H1 (cell line): ENCODE results near the gene MRTFB. TPM values are rescaled to one million over a fixed set of nuclear protein-coding genes. Genes with fewer than 3 reads are reported as not detected.

Experiments
- CTCF ChIA-PET: fragments of 300-600 bp; sonication (Branson Sonifier 250); formaldehyde crosslinking; loops from one replicate; lab custom pipeline; 2021; ENCODE audit not compliant: partially characterized antibody; lab: Charles Lee
- POLR2A ChIA-PET: fragments of 300-600 bp; sonication (Branson Sonifier 250); formaldehyde crosslinking; loops from one replicate; lab custom pipeline; 2021; ENCODE audit warnings: inconsistent platforms; ENCODE audit not compliant: partially characterized antibody; lab: Charles Lee
- DNase-seq, 2 experiments: peaks; one replicate each; pipeline versions ENCODE4 v3.0.0 to v3.0.0-alpha.2; 2010 to 2022; ENCODE audit warnings: low spot score in 2 of 2, low read depth in 1 of 2, mixed read lengths in 1 of 2
- FAIRE-seq: peaks from 2 replicates; lab custom pipeline; 2011; peaks lifted over from hg19 to GRCh38; lab: Jason Lieb, UNC
- H2AFZ ChIP-seq: 2 replicates; pipeline ENCODE4 v1.8.1; 2012; ENCODE audit warnings: low read length, inconsistent platforms
- H2AK5ac ChIP-seq: 2 replicates; pipeline ENCODE4 v1.6.1; 2013; ENCODE audit warnings: low read depth, low read length
- H2BK120ac ChIP-seq: replicated peaks from 2 replicates; pipeline ENCODE3; 2013; ENCODE audit warnings: low read depth, low read length, inconsistent platforms
- H2BK12ac ChIP-seq: 2 replicates; pipeline ENCODE4 v1.6.1; 2013; ENCODE audit warnings: low read depth, low read length
- H2BK15ac ChIP-seq: 2 replicates; pipeline ENCODE4 v1.6.1; 2013; ENCODE audit warnings: low read length
- H2BK20ac ChIP-seq: 2 replicates; pipeline ENCODE4 v1.6.1; 2013; ENCODE audit warnings: low read length
- H2BK5ac ChIP-seq: 2 replicates; pipeline ENCODE4 v1.6.1; 2013; ENCODE audit warnings: low read depth, low read length
- H3K14ac ChIP-seq: 2 replicates; pipeline ENCODE4 v1.6.1; 2013; ENCODE audit warnings: inconsistent platforms; ENCODE audit not compliant: insufficient read length
- H3K18ac ChIP-seq: 2 replicates; pipeline ENCODE4 v1.6.1; 2013; ENCODE audit warnings: low read length; ENCODE audit errors: extremely low read depth
- H3K23ac ChIP-seq: 2 replicates; pipeline ENCODE4 v1.6.1; 2013; ENCODE audit warnings: inconsistent platforms; ENCODE audit not compliant: insufficient read length
- H3K23me2 ChIP-seq: 2 replicates; pipeline ENCODE4 v1.6.1; 2013; ENCODE audit warnings: low read depth, low read length
- H3K27ac ChIP-seq: 2 replicates; pipeline ENCODE4 v1.6.1; 2011; ENCODE audit warnings: low read depth, low read length, inconsistent platforms
- H3K27me3 ChIP-seq, 4 experiments: replicated peaks in 1 of 4; 1 replicate in 1 of 4; 2 replicates in 3 of 4; pipeline versions ENCODE4 v1.6.1 to v1.8.1; 2011 to 2013; ENCODE audit warnings: low read length in 3 of 4, mild to moderate bottlenecking in 3 of 4, inconsistent platforms in 2 of 4, mixed read lengths in 2 of 4, moderate library complexity in 1 of 4; ENCODE audit not compliant: control insufficient read depth in 3 of 4, insufficient read depth in 3 of 4; ENCODE audit errors: extremely low read depth in 1 of 4
- H3K36me3 ChIP-seq, 4 experiments: 2 replicates each; pipeline versions ENCODE4 v1.6.1 to v1.8.1; 2011 to 2013; ENCODE audit warnings: mild to moderate bottlenecking in 4 of 4, low read length in 3 of 4, moderate library complexity in 2 of 4, control low read depth in 1 of 4, inconsistent platforms in 1 of 4; ENCODE audit not compliant: insufficient read depth in 4 of 4, control insufficient read depth in 2 of 4
- H3K4ac ChIP-seq: replicated peaks from 2 replicates; pipeline ENCODE3; 2013; ENCODE audit warnings: low read length, low read depth, mixed read lengths, inconsistent platforms; ENCODE audit not compliant: insufficient read length
- H3K4me1 ChIP-seq, 4 experiments: replicated peaks in 1 of 4; 1 replicate in 1 of 4; 2 replicates in 3 of 4; pipeline versions ENCODE4 v1.6.1 to v1.8.1; 2011 to 2013; ENCODE audit warnings: low read length in 3 of 4, inconsistent platforms in 2 of 4, mixed read lengths in 1 of 4; ENCODE audit not compliant: insufficient read depth in 4 of 4, control insufficient read depth in 3 of 4
- H3K4me2 ChIP-seq, 2 experiments: 2 replicates each; pipeline versions ENCODE4 v1.6.1 to v1.8.1; 2011 to 2013; ENCODE audit warnings: low read depth in 2 of 2, low read length in 2 of 2, control low read depth in 1 of 2, inconsistent platforms in 1 of 2, mild to moderate bottlenecking in 1 of 2; ENCODE audit not compliant: insufficient read depth in 1 of 2
- H3K4me3 ChIP-seq, 4 experiments: fragments of 200-600, 300-600 bp in 1 of 4; sonication (generic), shearing (Covaris generic), sonication (Bioruptor Twin) in 1 of 4; 2 replicates each; pipeline versions ENCODE4 v1.5.1 to v1.8.1; 2011 to 2016; ENCODE audit warnings: low read length in 4 of 4, low read depth in 3 of 4, control low read depth in 2 of 4, inconsistent platforms in 2 of 4, mild to moderate bottlenecking in 2 of 4, mixed read lengths in 1 of 4, moderate library complexity in 1 of 4; ENCODE audit not compliant: insufficient read depth in 2 of 4; ENCODE audit errors: extremely low read depth in 1 of 4
- H3K56ac ChIP-seq: replicated peaks from 2 replicates; pipeline ENCODE3; 2013; ENCODE audit warnings: low read depth, mild to moderate bottlenecking, mixed read lengths, low read length, inconsistent platforms; ENCODE audit not compliant: insufficient read length
- H3K79me1 ChIP-seq: 2 replicates; pipeline ENCODE4 v1.6.1; 2013; ENCODE audit warnings: low read depth, low read length, control low read depth
- H3K79me2 ChIP-seq, 2 experiments: 2 replicates each; pipeline versions ENCODE4 v1.6.1 to v1.8.1; 2012 to 2013; ENCODE audit warnings: low read length in 2 of 2, mild to moderate bottlenecking in 2 of 2, inconsistent platforms in 1 of 2; ENCODE audit not compliant: insufficient read depth in 2 of 2, control insufficient read depth in 1 of 2
- H3K9ac ChIP-seq, 4 experiments: replicated peaks in 1 of 4; 1 replicate in 1 of 4; 2 replicates in 3 of 4; pipeline versions ENCODE4 v1.6.1 to v1.8.1; 2011 to 2013; ENCODE audit warnings: low read depth in 3 of 4, low read length in 3 of 4, control low read depth in 2 of 4, mild to moderate bottlenecking in 2 of 4, moderate library complexity in 2 of 4, inconsistent platforms in 1 of 4; ENCODE audit errors: extremely low read depth in 1 of 4
- H3K9me3 ChIP-seq, 2 experiments: 2 replicates each; pipeline versions ENCODE4 v1.6.1 to v1.8.1; 2012 to 2013; ENCODE audit warnings: mild to moderate bottlenecking in 2 of 2, moderate library complexity in 2 of 2, control low read depth in 1 of 2, inconsistent platforms in 1 of 2, low read depth in 1 of 2, low read length in 1 of 2, mixed read lengths in 1 of 2; ENCODE audit not compliant: insufficient read depth in 2 of 2
- H4K20me1 ChIP-seq, 2 experiments: replicated peaks in 1 of 2; 2 replicates each; pipeline versions ENCODE3 to v1.8.1; 2011 to 2013; ENCODE audit warnings: inconsistent platforms in 2 of 2, low read length in 2 of 2, mild to moderate bottlenecking in 1 of 2; ENCODE audit not compliant: insufficient read depth in 2 of 2, control insufficient read depth in 1 of 2
- H4K5ac ChIP-seq: 2 replicates; pipeline ENCODE4 v1.6.1; 2013; ENCODE audit warnings: low read length, low read depth, mixed read lengths, inconsistent platforms; ENCODE audit not compliant: insufficient read length
- H4K8ac ChIP-seq: 2 replicates; pipeline ENCODE4 v1.8.0; 2013; ENCODE audit warnings: mild to moderate bottlenecking, moderate library complexity, low read length, inconsistent platforms; ENCODE audit not compliant: insufficient read depth; ENCODE audit errors: extremely low read depth
- H4K91ac ChIP-seq: replicated peaks from 2 replicates; pipeline ENCODE3; 2013; ENCODE audit warnings: low read length, mixed read lengths, inconsistent platforms; ENCODE audit not compliant: insufficient read length
- HDAC6 ChIP-seq: IDR thresholded peaks from one replicate; pipeline ENCODE4 v1.7.1; 2012; ENCODE audit warnings: low read depth, mild to moderate bottlenecking, inconsistent platforms, low read length, moderate library complexity
- MAFK ChIP-seq: IDR thresholded peaks from 2 replicates; pipeline ENCODE4 v1.6.1; 2012; ENCODE audit warnings: low read depth, mild to moderate bottlenecking, improper control_type of control experiment, low read length
- PHF8 ChIP-seq: fragments of 200-600 bp; sonication (generic); conservative IDR thresholded peaks from 2 replicates; pipeline ENCODE4 v1.7.1; 2012; ENCODE audit warnings: low read depth, mild to moderate bottlenecking, inconsistent platforms, low read length, moderate library complexity
- POU5F1 ChIP-seq: IDR thresholded peaks from 2 replicates; pipeline ENCODE4 v1.6.1; 2011; ENCODE audit warnings: low read depth, mild to moderate bottlenecking, low read length, moderate library complexity
- RBBP5 ChIP-seq: IDR thresholded peaks from 2 replicates; pipeline ENCODE4 v1.7.1; 2012; ENCODE audit warnings: low read depth, mild to moderate bottlenecking, inconsistent platforms, low read length, moderate library complexity, borderline replicate concordance
- RNF2 ChIP-seq: fragments of 200-900, 300-1000 bp; sonication (generic); IDR thresholded peaks from 2 replicates; pipeline ENCODE4 v1.7.1; 2016; ENCODE audit warnings: borderline replicate concordance, low read depth, mild to moderate bottlenecking, antibody characterized with exemption, low read length; ENCODE audit not compliant: poor library complexity, severe bottlenecking; ENCODE audit errors: missing control alignments
- SIN3A ChIP-seq, 2 experiments: IDR thresholded peaks in 1 of 2; conservative IDR thresholded peaks in 1 of 2; 2 replicates each; pipeline ENCODE4 v1.6.1; 2011 to 2012; ENCODE audit warnings: low read length in 2 of 2, improper control_type of control experiment in 1 of 2, low read depth in 1 of 2, mild to moderate bottlenecking in 1 of 2
- TEAD4 ChIP-seq: IDR thresholded peaks from 2 replicates; pipeline ENCODE4 v1.6.1; 2012; ENCODE audit warnings: low read depth, low read length, inconsistent platforms, mixed read lengths
- WGBS, 2 experiments: shearing (Covaris generic) in 1 of 2; methylation state at CpG; one replicate each; pipeline versions ENCODE4 v1.1.6 to v1.1.7; 2013 to 2015; ENCODE audit warnings: low lambda C conversion rate in 2 of 2, mixed read lengths in 2 of 2, inconsistent platforms in 1 of 2, low coverage in 1 of 2, missing lambda C conversion rate in 1 of 2; ENCODE audit not compliant: insufficient replicate concordance in 2 of 2, insufficient coverage in 1 of 2, insufficient read length in 1 of 2; ENCODE audit errors: extremely low coverage in 1 of 2, missing lambda C conversion rate in 1 of 2; 5-methylcytosine and 5-hydroxymethylcytosine counted together
- polyA plus RNA-seq, 7 experiments: library from polyadenylated mRNA; depleted of rRNA in 3 of 7; stranded (reverse) in 5 of 7; unstranded in 2 of 7; fragments of >200 nt in 5 of 7; fragments of 200-250 nt in 2 of 7; gene quantifications; 1 replicate in 5 of 7; 2 replicates in 1 of 7; 4 replicates in 1 of 7; pipeline versions ENCODE4 v1.2.1 to v1.2.3, GENCODE V29; 2011 to 2013; ENCODE audit warnings: missing spikeins in 2 of 7, mixed read lengths in 2 of 7
- total RNA-seq: library from RNA; stranded (reverse); fragmentation: NEBNext Ultra II Directional; extraction: Animal tissue kit (Norgen Biotek cat#: 25700); gene quantifications from 2 replicates; pipeline ENCODE4 v1.2.1, GENCODE V29; 2021
- TF ChIP-seq, protein P1 (sequence below), 3 experiments: IDR thresholded peaks; 1 replicate in 2 of 3; 2 replicates in 1 of 3; pipeline versions ENCODE4 v1.5.1 to v1.6.1; 2011; ENCODE audit warnings: low read length in 3 of 3, mild to moderate bottlenecking in 3 of 3, inconsistent platforms in 2 of 3, low read depth in 1 of 3, moderate library complexity in 1 of 3; ENCODE audit not compliant: insufficient read depth in 1 of 3; ENCODE audit errors: control extremely low read depth in 1 of 3

Gene MRTFB
- total and polyA plus RNA-seq, 2 of the 8 experiments (the other 6 are each of a cell fraction or from before 2014, with no cell fraction given), result 13.5 to 34.9 TPM

DNA sequence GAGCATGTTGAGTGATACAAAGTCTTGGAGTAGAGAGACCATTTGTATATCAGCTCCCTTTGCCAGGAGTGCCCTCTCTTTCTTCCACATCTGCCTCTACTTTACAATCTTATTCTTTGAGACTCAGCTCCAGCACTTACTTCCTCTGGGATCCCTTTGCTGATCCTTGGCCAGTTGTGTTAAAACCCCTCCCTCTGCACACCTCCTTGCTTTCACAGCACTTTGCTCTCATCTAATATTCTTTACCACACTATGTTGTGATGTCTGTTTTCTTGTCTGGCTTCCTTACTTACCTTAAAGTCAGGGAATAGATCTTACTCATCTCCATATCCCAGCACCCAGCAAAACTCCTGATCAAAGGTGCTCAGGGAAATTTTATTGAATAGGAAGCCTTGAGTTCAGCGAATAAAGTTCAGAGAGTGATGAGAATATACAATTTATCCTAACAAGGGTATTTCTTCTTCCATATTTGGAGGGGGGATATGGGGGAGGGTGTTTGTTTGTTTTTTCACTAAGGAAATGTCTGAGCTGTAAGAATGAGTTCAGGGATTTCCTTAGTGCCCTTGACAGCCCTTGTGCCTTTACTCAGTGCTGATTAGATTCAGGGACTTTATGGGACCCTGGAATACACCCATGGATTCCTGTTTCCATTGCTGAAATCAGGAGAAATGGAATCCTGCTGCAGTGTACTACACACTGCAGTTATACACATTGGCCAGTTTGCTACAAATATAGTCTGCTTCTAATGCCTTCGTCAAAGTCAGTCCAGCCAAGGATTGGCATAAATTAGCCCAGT, 32.0 kb downstream of the MRTFB start:
- Histone ChIP-seq H3K23me2 (no peaks in the 10 kb centered on the region), H3K56ac (no peak overlapping the region), H2BK12ac (no peak overlapping the region), H3K79me2 (peaks cover 0 to 83% of the 10 kb centered on the region in 2 experiments; a peak in 3 of 4 replicates), H4K8ac (no peak overlapping the region), H2BK120ac (no peak overlapping the region), H3K23ac (no peak overlapping the region), H4K20me1 (peaks cover 2 to 4% of the 10 kb centered on the region in 2 experiments), H3K4me2 (no peak overlapping the region), H3K4me3 (no peak overlapping the region), H3K79me1 (peaks cover 5% of the 10 kb centered on the region), H3K9me3 (no peaks in the 10 kb centered on the region), H3K36me3 (no peaks in the 10 kb centered on the region), H3K4ac (no peak overlapping the region), H2BK5ac (no peak overlapping the region), H4K91ac (no peak overlapping the region), H4K5ac (no peak overlapping the region), H3K4me1 (peaks cover 0 to 8% (median 2%) of the 10 kb centered on the region in 4 experiments; a peak in 3 of 7 replicates), H2AK5ac (no peak overlapping the region), H2AFZ (no peak overlapping the region), H3K27me3 (no peaks in the 10 kb centered on the region), H2BK20ac (no peak overlapping the region), H3K9ac (no peak overlapping the region; a peak in 1 of 7 replicates), H3K18ac (no peak overlapping the region), H3K27ac (no peak overlapping the region), H3K14ac (no peak overlapping the region), H2BK15ac (no peak overlapping the region)
- WGBS, 2 experiments, result 67% methylated on average over 2 of the region's 2 CpGs; no CpG with 5 or more reads in 1 of the 2 experiments
- FAIRE-seq (no peak), DNase-seq (no peak)
- POLR2A ChIA-PET, result no interaction called here
- TF ChIP-seq RNF2, result no peak
- no peak for TF ChIP-seq TEAD4
- no peak for TF ChIP-seq PHF8
- TF ChIP-seq POU5F1, result no peak
- no peak for TF ChIP-seq MAFK
- TF ChIP-seq HDAC6, result no peak
- TF ChIP-seq SIN3A (conservative IDR thresholded peaks at IDR 0.05 in 1 of 2, IDR thresholded peaks at IDR 0.05 in 1 of 2; ENCODE audit: low read depth in 1 of 2, low read length in 2 of 2), result no peak
- TF ChIP-seq, protein P1, sequence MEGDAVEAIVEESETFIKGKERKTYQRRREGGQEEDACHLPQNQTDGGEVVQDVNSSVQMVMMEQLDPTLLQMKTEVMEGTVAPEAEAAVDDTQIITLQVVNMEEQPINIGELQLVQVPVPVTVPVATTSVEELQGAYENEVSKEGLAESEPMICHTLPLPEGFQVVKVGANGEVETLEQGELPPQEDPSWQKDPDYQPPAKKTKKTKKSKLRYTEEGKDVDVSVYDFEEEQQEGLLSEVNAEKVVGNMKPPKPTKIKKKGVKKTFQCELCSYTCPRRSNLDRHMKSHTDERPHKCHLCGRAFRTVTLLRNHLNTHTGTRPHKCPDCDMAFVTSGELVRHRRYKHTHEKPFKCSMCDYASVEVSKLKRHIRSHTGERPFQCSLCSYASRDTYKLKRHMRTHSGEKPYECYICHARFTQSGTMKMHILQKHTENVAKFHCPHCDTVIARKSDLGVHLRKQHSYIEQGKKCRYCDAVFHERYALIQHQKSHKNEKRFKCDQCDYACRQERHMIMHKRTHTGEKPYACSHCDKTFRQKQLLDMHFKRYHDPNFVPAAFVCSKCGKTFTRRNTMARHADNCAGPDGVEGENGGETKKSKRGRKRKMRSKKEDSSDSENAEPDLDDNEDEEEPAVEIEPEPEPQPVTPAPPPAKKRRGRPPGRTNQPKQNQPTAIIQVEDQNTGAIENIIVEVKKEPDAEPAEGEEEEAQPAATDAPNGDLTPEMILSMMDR (IDR thresholded peaks at IDR 0.05; ENCODE audit: control extremely low read depth in 1 of 3, insufficient read depth in 1 of 3, low read depth in 1 of 3, low read length in 3 of 3), result no peak
- TF ChIP-seq RBBP5, result no peak
- CTCF ChIA-PET, result no interaction called here
